IMR-90 (cell line): ENCODE results near the gene ATP10D. TPM values are rescaled to one million over a fixed set of nuclear protein-coding genes. Genes with fewer than 3 reads are reported as not detected.

Experiments
- ATAC-seq: fragments of 200-7000 bp; cut with Tn5 transposase; 2 replicates; pipeline ENCODE4 v1.9.1; 2020; ENCODE audit warnings: low read depth, mild to moderate bottlenecking, moderate library complexity
- BruUV-seq: library from RNA; stranded (reverse); fragments of 400-500 nt; replicated peaks from 2 replicates; lab custom pipeline; 2021; lab: Mats Ljungman, UMichigan
- CTCF ChIA-PET: fragments of 300-600 bp; formaldehyde crosslinking; extraction: SDS; loops from one replicate; lab custom pipeline; 2021; ENCODE audit warnings: antibody characterized with exemption; lab: Yijun Ruan, JAX
- POLR2A ChIA-PET: fragments of 300-600 bp; sonication (Branson Sonifier 250); formaldehyde crosslinking; loops from one replicate; lab custom pipeline; 2022; ENCODE audit warnings: antibody characterized with exemption; ENCODE audit not compliant: unreplicated experiment; lab: Charles Lee
- DNase-seq: peaks from one replicate; pipeline ENCODE4 v3.0.0; 2013
- H2AFZ ChIP-seq: replicated peaks from 2 replicates; pipeline ENCODE3; 2013; ENCODE audit warnings: low read length, mild to moderate bottlenecking; ENCODE audit not compliant: poor library complexity
- H2AK5ac ChIP-seq: 2 replicates; pipeline ENCODE4 v1.6.1; 2013; ENCODE audit warnings: low read depth, low read length, inconsistent platforms
- H2AK9ac ChIP-seq: replicated peaks from 2 replicates; pipeline ENCODE3; 2013; ENCODE audit warnings: mild to moderate bottlenecking, low read depth, low read length, moderate library complexity; ENCODE audit not compliant: poor library complexity
- H2BK120ac ChIP-seq: 2 replicates; pipeline ENCODE4 v1.6.1; 2013; ENCODE audit warnings: low read depth, low read length, inconsistent platforms
- H2BK15ac ChIP-seq: 3 replicates; pipeline ENCODE4 v1.6.1; 2013; ENCODE audit warnings: low read depth, low read length, inconsistent platforms
- H2BK20ac ChIP-seq: 2 replicates; pipeline ENCODE4 v1.6.1; 2013; ENCODE audit warnings: low read depth, mild to moderate bottlenecking, inconsistent platforms, low read length, moderate library complexity
- H2BK5ac ChIP-seq: 2 replicates; pipeline ENCODE4 v1.6.1; 2013; ENCODE audit warnings: mild to moderate bottlenecking, low read depth, low read length, inconsistent platforms; ENCODE audit not compliant: poor library complexity, severe bottlenecking
- H3K14ac ChIP-seq: replicated peaks from 2 replicates; pipeline ENCODE4 v1.6.1; 2013; ENCODE audit warnings: low read depth, low read length, inconsistent platforms
- H3K18ac ChIP-seq: 2 replicates; pipeline ENCODE4 v1.6.1; 2013; ENCODE audit warnings: low read depth, low read length, control low read depth
- H3K23ac ChIP-seq: 2 replicates; pipeline ENCODE4 v1.6.1; 2013; ENCODE audit warnings: low read depth, low read length, inconsistent platforms
- H3K27ac ChIP-seq: 2 replicates; pipeline ENCODE4 v1.5.1; 2013; ENCODE audit warnings: mild to moderate bottlenecking, control low read depth, low read length; ENCODE audit not compliant: insufficient read depth
- H3K27me3 ChIP-seq: 2 replicates; pipeline ENCODE4 v1.6.1; 2013; ENCODE audit warnings: low read length; ENCODE audit not compliant: control insufficient read depth, insufficient read depth
- H3K36me3 ChIP-seq: 2 replicates; pipeline ENCODE4 v1.6.1; 2013; ENCODE audit warnings: low read length, mixed read lengths; ENCODE audit not compliant: control insufficient read depth, insufficient read depth
- H3K4ac ChIP-seq: 2 replicates; pipeline ENCODE4 v1.6.1; 2013; ENCODE audit warnings: low read depth, low read length, inconsistent platforms
- H3K4me1 ChIP-seq: 2 replicates; pipeline ENCODE4 v1.6.1; 2013; ENCODE audit warnings: low read length, mixed read lengths; ENCODE audit not compliant: control insufficient read depth, insufficient read depth
- H3K4me2 ChIP-seq: 2 replicates; pipeline ENCODE4 v1.6.1; 2013; ENCODE audit warnings: low read depth, mild to moderate bottlenecking, control low read depth, low read length, moderate library complexity
- H3K4me3 ChIP-seq: 2 replicates; pipeline ENCODE4 v1.5.1; 2013; ENCODE audit warnings: low read depth, mild to moderate bottlenecking, control low read depth, low read length, moderate library complexity; ENCODE audit not compliant: insufficient read depth
- H3K56ac ChIP-seq: 2 replicates; pipeline ENCODE4 v1.6.1; 2013; ENCODE audit warnings: low read length, inconsistent platforms; ENCODE audit not compliant: insufficient read depth; ENCODE audit errors: extremely low read depth
- H3K79me1 ChIP-seq, 2 experiments: 2 replicates each; pipeline ENCODE4 v1.6.1; 2013; ENCODE audit warnings: low read length in 2 of 2, inconsistent platforms in 1 of 2, low read depth in 1 of 2
- H3K9ac ChIP-seq: 2 replicates; pipeline ENCODE4 v1.6.1; 2013; ENCODE audit warnings: low read depth, low read length, control low read depth
- H3K9me1 ChIP-seq: 2 replicates; pipeline ENCODE4 v1.6.1; 2013; ENCODE audit warnings: low read length, inconsistent platforms; ENCODE audit not compliant: insufficient read depth
- H3K9me3 ChIP-seq: 2 replicates; pipeline ENCODE4 v1.6.1; 2013; ENCODE audit warnings: low read length; ENCODE audit not compliant: control insufficient read depth, insufficient read depth
- H4K20me1 ChIP-seq: 2 replicates; pipeline ENCODE4 v1.6.1; 2013; ENCODE audit warnings: low read length, inconsistent platforms; ENCODE audit not compliant: insufficient read depth
- H4K5ac ChIP-seq: 2 replicates; pipeline ENCODE4 v1.6.1; 2013; ENCODE audit warnings: mild to moderate bottlenecking, low read depth, low read length, control low read depth
- H4K8ac ChIP-seq, 2 experiments: 2 replicates each; pipeline ENCODE4 v1.6.1; 2013; ENCODE audit warnings: low read depth in 2 of 2, low read length in 2 of 2, control low read depth in 1 of 2, inconsistent platforms in 1 of 2
- H4K91ac ChIP-seq: 2 replicates; pipeline ENCODE4 v1.6.1; 2013; ENCODE audit warnings: low read depth, low read length, inconsistent platforms; ENCODE audit not compliant: insufficient read depth
- BHLHE40 ChIP-seq: fragments of 150-350 bp; IDR thresholded peaks from 2 replicates; pipeline ENCODE4 v1.6.1; 2016; ENCODE audit warnings: mild to moderate bottlenecking, low read depth, low read length
- CEBPB ChIP-seq: IDR thresholded peaks from 2 replicates; pipeline ENCODE4 v1.6.1; 2012; ENCODE audit warnings: low read depth, low read length, improper control_type of control experiment
- CHD1 ChIP-seq: IDR thresholded peaks from 2 replicates; pipeline ENCODE4 v1.6.1; 2012; ENCODE audit warnings: low read depth, low read length, improper control_type of control experiment
- FOS ChIP-seq: fragments of 150-350 bp; IDR thresholded peaks from 2 replicates; pipeline ENCODE4 v1.6.1; 2016; ENCODE audit warnings: low read depth, low read length
- MAFK ChIP-seq: IDR thresholded peaks from 2 replicates; pipeline ENCODE4 v1.6.1; 2012; ENCODE audit warnings: low read depth, low read length, improper control_type of control experiment
- MAZ ChIP-seq: IDR thresholded peaks from 2 replicates; pipeline ENCODE4 v1.6.1; 2012; ENCODE audit warnings: low read depth, mild to moderate bottlenecking, low read length, improper control_type of control experiment, moderate library complexity, borderline replicate concordance
- MXI1 ChIP-seq: IDR thresholded peaks from 2 replicates; pipeline ENCODE4 v1.6.1; 2012; ENCODE audit warnings: low read depth, mild to moderate bottlenecking, low read length, moderate library complexity, borderline replicate concordance
- NFE2L2 ChIP-seq: fragments of 150-350 bp; IDR thresholded peaks from 2 replicates; pipeline ENCODE4 v1.6.1; 2016; ENCODE audit warnings: low read depth, mild to moderate bottlenecking, low read length
- POLR2A ChIP-seq: IDR thresholded peaks from 2 replicates; pipeline ENCODE4 v1.6.1; 2012; ENCODE audit warnings: mild to moderate bottlenecking, low read depth, low read length
- RAD21 ChIP-seq: IDR thresholded peaks from 2 replicates; pipeline ENCODE4 v1.6.1; 2012; ENCODE audit warnings: low read length, improper control_type of control experiment
- RCOR1 ChIP-seq: IDR thresholded peaks from 2 replicates; pipeline ENCODE4 v1.6.1; 2012; ENCODE audit warnings: mild to moderate bottlenecking, low read length, improper control_type of control experiment; ENCODE audit not compliant: insufficient replicate concordance
- RFX5 ChIP-seq: IDR thresholded peaks from 2 replicates; pipeline ENCODE4 v1.8.0; 2012; ENCODE audit warnings: low read depth, mild to moderate bottlenecking, low read length, moderate library complexity
- SMC3 ChIP-seq: fragments of 150-350 bp; IDR thresholded peaks from 2 replicates; pipeline ENCODE4 v1.6.1; 2016; ENCODE audit warnings: low read depth, mild to moderate bottlenecking, antibody characterized with exemption, low read length, moderate library complexity
- WGBS, 2 experiments: methylation state at CpG; one replicate each; pipeline versions ENCODE4 v1.1.5 to v1.1.7; 2013; ENCODE audit warnings: missing lambda C conversion rate in 2 of 2; ENCODE audit not compliant: insufficient read length in 1 of 2; ENCODE audit errors: extremely low coverage in 2 of 2; 5-methylcytosine and 5-hydroxymethylcytosine counted together
- dilution Hi-C: fragments of 300-500 bp; cut with HindIII; formaldehyde crosslinking; loops from one replicate; pipeline ENCODE4 v1.14.3; 2018; ENCODE audit warnings: low sequenced_read_pairs; ENCODE audit not compliant: unreplicated experiment
- in situ Hi-C: fragments of 300-500 bp; cut with MboI; formaldehyde crosslinking; loops from 3 replicates; pipeline ENCODE4 v1.14.3; 2019; ENCODE audit warnings: low sequenced_read_pairs, inconsistent platforms, mixed read lengths
- intact Hi-C: fragments of 100-400 bp; cut with micrococcal nuclease; formaldehyde crosslinking; loops from 2 replicates; pipeline ENCODE4 v1.10.0; 2022
- polyA plus RNA-seq, 3 experiments: library from polyadenylated mRNA; depleted of rRNA; stranded (reverse); fragments of >200 nt; gene quantifications; 2 replicates each; pipeline ENCODE4 v1.2.3, GENCODE V29; 2012; ENCODE audit warnings: low replicate concordance in 1 of 3
- total RNA-seq: library from RNA; depleted of rRNA; stranded (reverse); fragments of >200 nt; gene quantifications from 2 replicates; pipeline ENCODE4 v1.2.3, GENCODE V29; 2012
- TF ChIP-seq, protein P1 (sequence below): fragments of 150-350 bp; IDR thresholded peaks from 2 replicates; pipeline ENCODE4 v1.6.1; 2016; ENCODE audit warnings: low read depth, mild to moderate bottlenecking, low read length, moderate library complexity, borderline replicate concordance
- TF ChIP-seq, protein P2 (sequence below): fragments of 150-350 bp; IDR thresholded peaks from 2 replicates; pipeline ENCODE4 v1.6.1; 2017; ENCODE audit warnings: mild to moderate bottlenecking, antibody characterized with exemption, low read length, low read depth

ATP10D gene
- total and polyA plus RNA-seq, 2 of the 4 experiments (the other 2 are of a cell fraction) = 28.9 to 135 TPM

GRCh38 chr4:47466056-47466785 lies 18.9 kb upstream of the ATP10D start:
- Histone ChIP-seq H3K23ac (no peak overlapping the region), H2BK15ac (no peak overlapping the region), H4K8ac (no peak overlapping the region), H3K9me1 (peaks cover 2% of the 10 kb centered on the region), H4K5ac (no peak overlapping the region), H3K4me2 (no peak overlapping the region), H4K91ac (no peak overlapping the region), H3K4ac (no peak overlapping the region), H2BK5ac (no peak overlapping the region), H2BK120ac (no peak overlapping the region), H3K14ac (no peak overlapping the region), H3K9me3 (no peaks in the 10 kb centered on the region), H2BK20ac (no peak overlapping the region), H3K79me1 (peaks cover 15 to 16% of the 10 kb centered on the region in 2 experiments), H4K20me1 (no peaks in the 10 kb centered on the region), H2AK9ac (no peak overlapping the region), H3K27me3 (no peaks in the 10 kb centered on the region), H3K4me3 (no peak overlapping the region), H3K27ac (no peak overlapping the region), H3K36me3 (no peaks in the 10 kb centered on the region), H3K56ac (no peak overlapping the region), H3K9ac (no peak overlapping the region), H3K4me1 (peaks cover 5% of the 10 kb centered on the region; the same call in 1 of the 2 replicates), H3K18ac (no peak overlapping the region), H2AFZ (no peak overlapping the region), H2AK5ac (no peak overlapping the region)
- BruUV-seq = no TSS peak
- DNase-seq = no peak
- ATAC-seq = no peak
- in situ Hi-C loops (no loop called here), intact Hi-C loops (no loop called here), dilution Hi-C loops (no loop called here)
- ChIA-PET POLR2A (interaction anchor here (0.5 kb wide), 1 partner anchor 14 kb away, joined by 3 read pairs; no protein-coding TSS in a partner anchor), CTCF (no interaction called here)
- no CpG with 5 or more reads among the region's 2 CpGs for whole genome bisulfite sequencing, 2 experiments
- TF ChIP-seq, protein P1, sequence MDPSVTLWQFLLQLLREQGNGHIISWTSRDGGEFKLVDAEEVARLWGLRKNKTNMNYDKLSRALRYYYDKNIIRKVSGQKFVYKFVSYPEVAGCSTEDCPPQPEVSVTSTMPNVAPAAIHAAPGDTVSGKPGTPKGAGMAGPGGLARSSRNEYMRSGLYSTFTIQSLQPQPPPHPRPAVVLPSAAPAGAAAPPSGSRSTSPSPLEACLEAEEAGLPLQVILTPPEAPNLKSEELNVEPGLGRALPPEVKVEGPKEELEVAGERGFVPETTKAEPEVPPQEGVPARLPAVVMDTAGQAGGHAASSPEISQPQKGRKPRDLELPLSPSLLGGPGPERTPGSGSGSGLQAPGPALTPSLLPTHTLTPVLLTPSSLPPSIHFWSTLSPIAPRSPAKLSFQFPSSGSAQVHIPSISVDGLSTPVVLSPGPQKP = no peak
- no peak for TF ChIP-seq CHD1
- no peak for TF ChIP-seq RCOR1
- no peak for TF ChIP-seq BHLHE40
- no peak for TF ChIP-seq MAZ
- TF ChIP-seq, protein P2, sequence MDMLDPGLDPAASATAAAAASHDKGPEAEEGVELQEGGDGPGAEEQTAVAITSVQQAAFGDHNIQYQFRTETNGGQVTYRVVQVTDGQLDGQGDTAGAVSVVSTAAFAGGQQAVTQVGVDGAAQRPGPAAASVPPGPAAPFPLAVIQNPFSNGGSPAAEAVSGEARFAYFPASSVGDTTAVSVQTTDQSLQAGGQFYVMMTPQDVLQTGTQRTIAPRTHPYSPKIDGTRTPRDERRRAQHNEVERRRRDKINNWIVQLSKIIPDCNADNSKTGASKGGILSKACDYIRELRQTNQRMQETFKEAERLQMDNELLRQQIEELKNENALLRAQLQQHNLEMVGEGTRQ = no peak
- no peak for TF ChIP-seq RAD21
- no peak for TF ChIP-seq FOS
- TF ChIP-seq SMC3 = no peak
- no peak for TF ChIP-seq RFX5
- no peak for TF ChIP-seq POLR2A
- no peak for TF ChIP-seq CEBPB
- no peak for TF ChIP-seq MAFK
- no peak for TF ChIP-seq NFE2L2
- no peak for TF ChIP-seq MXI1
